Mammary epithelial cell (primary cell): ENCODE measurements around the gene AGAP9.
"Not testable (repeated sequence)": the region's sequence is repeated elsewhere in the genome, so short reads cannot be mapped to it uniquely, and the experiment has no call there.

Experiments
- CTCF ChIP-seq, 2 donors: IDR thresholded peaks in 1 of 2; conservative IDR thresholded peaks in 1 of 2; 2 replicates each; pipeline ENCODE4 v1.5.1; 2011 to 2012; ENCODE audit warnings: inconsistent platforms in 2 of 2, low read length in 2 of 2, mild to moderate bottlenecking in 2 of 2, control low read depth in 1 of 2, low read depth in 1 of 2; ENCODE audit not compliant: insufficient read depth in 1 of 2; ENCODE audit errors: extremely low read depth in 1 of 2
- EZH2 ChIP-seq: IDR thresholded peaks from 2 replicates; pipeline ENCODE4 v1.6.1; 2012; ENCODE audit warnings: low read length, inconsistent platforms, borderline replicate concordance

GRCh38 chr10:47502313-47502712 is 21.1 kb downstream of the AGAP9 start:
- TF ChIP-seq EZH2; CTCF (conservative IDR thresholded peaks at IDR 0.05 in 1 of 2, IDR thresholded peaks at IDR 0.05 in 1 of 2; ENCODE audit: extremely low read depth in 1 of 2, insufficient read depth in 1 of 2, low read depth in 1 of 2, low read length in 2 of 2): not testable (repeated sequence)
